ENCODE measurements around the gene ALS2. TPM values are rescaled to one million over a fixed set of nuclear protein-coding genes. Genes with fewer than 3 reads are reported as not detected.
"Not testable (repeated sequence)": the region's sequence is repeated elsewhere in the genome, so short reads cannot be mapped to it uniquely, and the experiment has no call there.

The ALS2 gene
- total and polyA plus RNA-seq, 11 donors = 12.3 to 45.1 (median 34.7) TPM

DNA sequence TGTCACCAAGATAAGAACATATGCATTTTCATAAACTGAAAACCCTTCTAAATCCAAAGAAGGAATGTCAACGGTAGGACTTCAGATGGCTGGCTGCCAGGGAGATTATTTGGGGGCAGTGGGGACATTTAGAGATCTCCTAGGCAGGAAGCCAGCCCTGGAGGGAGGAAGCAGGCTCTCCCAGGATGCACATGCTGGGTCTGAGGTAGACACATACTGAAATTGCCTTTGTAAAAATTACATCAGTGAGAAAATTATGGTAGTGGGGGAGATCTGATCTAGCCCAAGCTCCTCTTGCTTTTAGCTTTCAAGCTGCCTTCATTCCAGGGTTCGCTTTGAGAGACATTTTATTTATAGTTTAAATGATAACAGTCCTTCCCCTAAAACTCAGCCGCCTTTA lies 106.4 kb downstream of the ALS2 start:
- ATAC-seq (no peak), DNase-seq (no peak)
- Histone ChIP-seq H3K4me1 (no peaks in the 10 kb centered on the region), H3K9me3 (peaks cover 0 to 4% (median 0%) of the 10 kb centered on the region in 12 donors), H3K27me3 (no peaks in the 10 kb centered on the region), H3K27ac (no peak overlapping the region), H3K4me3 (no peak overlapping the region), H3K36me3 (no peaks in the 10 kb centered on the region)
- WGBS, 4 donors = 47 to 53% (median 50%) methylated on average over 3 of the region's 3 CpGs
- TF ChIP-seq POLR2A (IDR thresholded peaks at IDR 0.05) = no peak
- TF ChIP-seq, protein P1, sequence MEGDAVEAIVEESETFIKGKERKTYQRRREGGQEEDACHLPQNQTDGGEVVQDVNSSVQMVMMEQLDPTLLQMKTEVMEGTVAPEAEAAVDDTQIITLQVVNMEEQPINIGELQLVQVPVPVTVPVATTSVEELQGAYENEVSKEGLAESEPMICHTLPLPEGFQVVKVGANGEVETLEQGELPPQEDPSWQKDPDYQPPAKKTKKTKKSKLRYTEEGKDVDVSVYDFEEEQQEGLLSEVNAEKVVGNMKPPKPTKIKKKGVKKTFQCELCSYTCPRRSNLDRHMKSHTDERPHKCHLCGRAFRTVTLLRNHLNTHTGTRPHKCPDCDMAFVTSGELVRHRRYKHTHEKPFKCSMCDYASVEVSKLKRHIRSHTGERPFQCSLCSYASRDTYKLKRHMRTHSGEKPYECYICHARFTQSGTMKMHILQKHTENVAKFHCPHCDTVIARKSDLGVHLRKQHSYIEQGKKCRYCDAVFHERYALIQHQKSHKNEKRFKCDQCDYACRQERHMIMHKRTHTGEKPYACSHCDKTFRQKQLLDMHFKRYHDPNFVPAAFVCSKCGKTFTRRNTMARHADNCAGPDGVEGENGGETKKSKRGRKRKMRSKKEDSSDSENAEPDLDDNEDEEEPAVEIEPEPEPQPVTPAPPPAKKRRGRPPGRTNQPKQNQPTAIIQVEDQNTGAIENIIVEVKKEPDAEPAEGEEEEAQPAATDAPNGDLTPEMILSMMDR (IDR thresholded peaks at IDR 0.05) = no peak
- intact Hi-C loops (cut with DNase I) = no loop called here

DNA sequence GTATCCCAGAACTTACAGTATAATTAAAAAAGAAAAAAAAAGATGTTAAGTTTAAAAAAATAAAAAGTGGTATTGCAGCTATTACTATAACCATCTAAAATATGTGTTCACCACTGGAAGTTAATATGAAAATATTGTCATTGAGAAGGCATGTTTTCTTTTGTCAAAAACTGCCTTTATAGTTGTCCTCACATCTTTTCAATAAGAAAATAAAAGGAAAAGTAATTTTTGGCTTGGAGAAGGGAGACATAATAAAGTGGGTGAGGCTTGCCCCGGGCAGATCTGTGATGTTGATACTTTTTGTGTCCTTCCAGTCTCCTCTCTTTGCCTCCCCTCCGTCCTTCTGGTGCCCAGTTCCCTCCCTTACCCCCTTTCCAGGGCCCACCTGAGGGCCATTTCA lies 107.2 kb downstream of the ALS2 start:
- Histone ChIP-seq H3K9me3 (peaks cover 0 to 4% (median 0%) of the 10 kb centered on the region in 12 donors), H3K36me3 (no peaks in the 10 kb centered on the region), H3K4me3 (no peak overlapping the region), H3K27ac (no peak overlapping the region), H3K27me3 (no peaks in the 10 kb centered on the region), H3K4me1 (no peaks in the 10 kb centered on the region)
- no peak for ATAC-seq
- no peak for DNase-seq
- TF ChIP-seq, protein P1 (IDR thresholded peaks at IDR 0.05) = no peak
- no peak for TF ChIP-seq POLR2A (IDR thresholded peaks at IDR 0.05)
- intact Hi-C loops (cut with DNase I) = no loop called here
- WGBS, 4 donors = 79 to 92% (median 89%) methylated on average over 2 of the region's 2 CpGs

DNA sequence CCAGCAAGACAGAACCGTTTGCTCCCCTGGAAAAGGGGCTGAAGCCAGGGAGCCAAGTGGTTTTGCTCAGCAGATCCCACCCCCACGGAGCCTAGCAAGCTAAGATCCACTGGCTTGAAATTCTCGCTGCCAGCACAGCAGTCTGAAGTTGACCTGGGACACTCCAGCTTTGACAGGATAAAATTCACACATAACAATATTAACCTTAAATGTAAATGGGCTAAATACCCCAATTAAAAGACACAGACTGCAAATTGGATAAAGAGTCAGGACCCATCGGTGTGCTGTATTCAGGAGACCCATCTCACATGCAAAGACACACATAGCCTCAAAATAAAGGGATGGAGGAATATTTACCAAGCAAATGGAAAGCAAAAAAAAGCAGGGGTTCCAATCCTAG lies 109.5 kb downstream of the ALS2 start:
- intact Hi-C loops (cut with DNase I); DNase-seq; H3K9me3 ChIP-seq; H3K27ac ChIP-seq; H3K4me3 ChIP-seq; H3K27me3 ChIP-seq; H3K4me1 ChIP-seq; H3K36me3 ChIP-seq; ATAC-seq: not testable (repeated sequence)
- 56 to 63% (median 57%) methylated on average over 4 of the region's 4 CpGs for WGBS, 4 donors

DNA sequence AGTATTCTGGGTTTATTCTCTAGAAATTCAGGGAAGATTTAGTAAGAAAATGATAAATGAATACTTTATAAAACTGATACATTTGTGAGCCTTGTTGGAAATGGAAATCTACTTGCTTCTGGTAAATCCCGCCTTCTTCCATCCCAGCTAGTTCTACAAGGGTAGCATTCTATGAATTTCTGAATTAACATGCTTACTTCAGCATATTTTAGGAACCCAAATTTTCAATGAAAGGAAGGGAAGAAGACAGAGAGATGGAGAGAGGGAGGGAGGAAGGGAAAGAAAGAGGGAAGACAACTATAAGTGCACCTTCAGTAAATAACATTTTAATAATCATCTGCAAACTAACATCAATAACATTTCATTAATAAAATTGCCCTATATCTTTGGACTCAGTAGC lies 110.9 kb downstream of the ALS2 start:
- 95 to 100% (median 95%) methylated on average over 1 of the region's 1 CpG for WGBS, 4 donors
- H3K36me3 ChIP-seq = no peaks in the 10 kb centered on the region

More for the DNA sequence above, 110.9 kb downstream of the ALS2 start:
- intact Hi-C loops (cut with DNase I) = no loop called here
- Histone ChIP-seq H3K4me1 (no peaks in the 10 kb centered on the region), H3K9me3 (peaks cover 0 to 4% (median 0%) of the 10 kb centered on the region in 12 donors), H3K4me3 (no peak overlapping the region), H3K27ac (no peak overlapping the region), H3K27me3 (no peaks in the 10 kb centered on the region)
- TF ChIP-seq, protein P1 (IDR thresholded peaks at IDR 0.05) = no peak
- no peak for TF ChIP-seq POLR2A (IDR thresholded peaks at IDR 0.05)
- DNase-seq (no peak), ATAC-seq (no peak)
